Upper lobe of left lung (tissue), 4 donors: ENCODE results near the gene TXNRD2.

Experiments used
- POLR2A ChIP-seq, 4 donors: fragments of 450-650 bp; IDR thresholded peaks; one replicate each; pipeline ENCODE4 v1.5.1; 2016 to 2017; ENCODE audit warnings: antibody characterized with exemption in 4 of 4, mild to moderate bottlenecking in 2 of 4
- POLR2AphosphoS5 ChIP-seq, 2 donors: sonication (generic); formaldehyde crosslinking; IDR thresholded peaks; one replicate each; pipeline ENCODE4 v1.5.1; 2017; ENCODE audit warnings: antibody characterized with exemption in 2 of 2
- TF ChIP-seq, protein P1 (sequence below), 6 experiments: fragments of 450-650 bp in 4 of 6; fragments of 200-600 bp in 2 of 6; sonication (generic) in 2 of 6; IDR thresholded peaks; one replicate each; pipeline ENCODE4 v1.5.1; 2016 to 2019; ENCODE audit warnings: antibody characterized with exemption in 6 of 6

DNA sequence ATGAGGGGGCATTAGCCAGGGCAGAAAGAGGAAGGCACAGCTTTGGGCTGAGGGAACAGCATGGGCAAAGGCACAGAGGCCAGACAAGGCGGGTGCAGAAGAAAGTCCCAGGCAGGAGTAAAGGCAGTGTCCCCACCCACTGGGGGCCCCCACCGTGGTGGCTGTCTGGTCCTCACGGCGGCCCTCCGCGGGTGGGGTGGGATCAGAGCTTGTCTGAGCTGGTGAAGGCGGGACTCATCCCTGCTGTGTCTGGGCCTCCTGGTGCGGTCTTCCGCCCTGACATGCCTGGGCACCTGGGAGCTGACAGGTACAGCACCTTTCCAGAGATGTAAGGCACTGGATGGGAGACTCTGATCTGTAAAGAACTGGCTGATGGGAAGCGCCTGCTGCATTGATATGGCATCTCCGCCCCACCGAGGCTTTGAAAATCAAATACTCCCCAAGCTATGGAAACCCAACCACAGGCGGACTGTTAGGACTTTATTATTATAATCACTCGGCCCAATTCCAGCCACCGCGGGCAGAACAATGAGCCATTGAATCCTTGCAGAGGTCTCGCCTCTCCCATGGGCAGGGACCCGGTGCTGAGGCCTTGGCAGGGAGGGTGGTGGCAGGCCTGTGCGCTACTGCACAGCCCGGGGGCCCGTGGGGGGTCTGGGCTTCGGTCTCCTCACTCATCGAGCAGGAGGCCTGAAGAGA is 72.7 kb downstream of the TXNRD2 start:
- TF ChIP-seq POLR2AphosphoS5 (IDR thresholded peaks at IDR 0.05), result no peak
- TF ChIP-seq POLR2A (IDR thresholded peaks at IDR 0.05), result no peak
- TF ChIP-seq, protein P1, sequence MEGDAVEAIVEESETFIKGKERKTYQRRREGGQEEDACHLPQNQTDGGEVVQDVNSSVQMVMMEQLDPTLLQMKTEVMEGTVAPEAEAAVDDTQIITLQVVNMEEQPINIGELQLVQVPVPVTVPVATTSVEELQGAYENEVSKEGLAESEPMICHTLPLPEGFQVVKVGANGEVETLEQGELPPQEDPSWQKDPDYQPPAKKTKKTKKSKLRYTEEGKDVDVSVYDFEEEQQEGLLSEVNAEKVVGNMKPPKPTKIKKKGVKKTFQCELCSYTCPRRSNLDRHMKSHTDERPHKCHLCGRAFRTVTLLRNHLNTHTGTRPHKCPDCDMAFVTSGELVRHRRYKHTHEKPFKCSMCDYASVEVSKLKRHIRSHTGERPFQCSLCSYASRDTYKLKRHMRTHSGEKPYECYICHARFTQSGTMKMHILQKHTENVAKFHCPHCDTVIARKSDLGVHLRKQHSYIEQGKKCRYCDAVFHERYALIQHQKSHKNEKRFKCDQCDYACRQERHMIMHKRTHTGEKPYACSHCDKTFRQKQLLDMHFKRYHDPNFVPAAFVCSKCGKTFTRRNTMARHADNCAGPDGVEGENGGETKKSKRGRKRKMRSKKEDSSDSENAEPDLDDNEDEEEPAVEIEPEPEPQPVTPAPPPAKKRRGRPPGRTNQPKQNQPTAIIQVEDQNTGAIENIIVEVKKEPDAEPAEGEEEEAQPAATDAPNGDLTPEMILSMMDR (IDR thresholded peaks at IDR 0.05), result no peak
